Measurements from ENCODE around the gene COL6A2.

COL6A2 gene

DNA sequence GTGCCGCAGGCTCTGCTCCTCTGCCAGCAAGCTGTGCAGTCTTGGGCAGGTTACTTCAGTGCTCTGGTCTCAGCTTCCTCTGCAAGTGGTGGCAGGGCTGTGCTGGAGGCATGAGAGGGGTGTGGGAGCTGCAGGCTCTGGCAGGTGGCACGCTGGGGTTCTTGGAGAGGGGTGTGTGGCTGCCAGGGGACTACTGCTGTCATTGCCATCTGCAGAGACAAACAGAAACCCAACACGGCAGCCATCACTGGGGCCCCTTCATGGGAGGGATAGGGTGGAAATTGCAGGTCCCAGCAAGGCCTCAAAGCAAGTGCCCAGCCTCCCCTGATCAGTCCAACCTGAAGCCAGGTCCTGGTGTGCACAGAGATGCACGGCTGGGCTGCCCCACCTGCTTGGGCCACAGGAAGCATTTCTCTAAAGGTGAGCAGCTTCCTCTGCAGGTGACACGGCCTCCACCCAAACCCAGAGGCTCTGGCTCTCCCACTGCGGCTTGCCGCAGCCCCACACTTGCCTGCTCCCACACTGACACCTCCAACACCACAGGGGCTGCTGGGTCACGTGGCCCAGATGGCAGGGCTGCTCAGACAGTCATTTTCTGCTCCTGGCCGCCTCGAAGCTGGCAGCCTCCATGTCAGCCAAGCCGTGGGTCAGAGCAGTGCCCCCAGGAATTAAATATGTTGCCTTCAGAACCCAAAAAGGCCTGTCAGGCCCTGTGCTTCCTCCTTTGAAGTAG is 4.1 kb upstream of the COL6A2 start:
- H3K36me3 ChIP-seq (ENCODE audit: control insufficient read depth, insufficient read depth, low read length), result no peaks in the 10 kb centered on the region
- no peak overlapping the region for H3K9ac ChIP-seq
- no peaks in the 10 kb centered on the region for H3K27me3 ChIP-seq (ENCODE audit: control insufficient read depth, insufficient read depth, low read length)
- no peak overlapping the region for H3K4me2 ChIP-seq (ENCODE audit: low read length)
- H3K4me3 ChIP-seq (ENCODE audit: low read depth, low read length), result no peak overlapping the region
- H3K9me3 ChIP-seq (ENCODE audit: control insufficient read depth, low read length), result no peaks in the 10 kb centered on the region
- no peaks in the 10 kb centered on the region for H3K79me2 ChIP-seq
- no peaks in the 10 kb centered on the region for H3K4me1 ChIP-seq
- no peak overlapping the region for H3K27ac ChIP-seq
- no peak overlapping the region for H2AFZ ChIP-seq
- TF ChIP-seq, protein P1, sequence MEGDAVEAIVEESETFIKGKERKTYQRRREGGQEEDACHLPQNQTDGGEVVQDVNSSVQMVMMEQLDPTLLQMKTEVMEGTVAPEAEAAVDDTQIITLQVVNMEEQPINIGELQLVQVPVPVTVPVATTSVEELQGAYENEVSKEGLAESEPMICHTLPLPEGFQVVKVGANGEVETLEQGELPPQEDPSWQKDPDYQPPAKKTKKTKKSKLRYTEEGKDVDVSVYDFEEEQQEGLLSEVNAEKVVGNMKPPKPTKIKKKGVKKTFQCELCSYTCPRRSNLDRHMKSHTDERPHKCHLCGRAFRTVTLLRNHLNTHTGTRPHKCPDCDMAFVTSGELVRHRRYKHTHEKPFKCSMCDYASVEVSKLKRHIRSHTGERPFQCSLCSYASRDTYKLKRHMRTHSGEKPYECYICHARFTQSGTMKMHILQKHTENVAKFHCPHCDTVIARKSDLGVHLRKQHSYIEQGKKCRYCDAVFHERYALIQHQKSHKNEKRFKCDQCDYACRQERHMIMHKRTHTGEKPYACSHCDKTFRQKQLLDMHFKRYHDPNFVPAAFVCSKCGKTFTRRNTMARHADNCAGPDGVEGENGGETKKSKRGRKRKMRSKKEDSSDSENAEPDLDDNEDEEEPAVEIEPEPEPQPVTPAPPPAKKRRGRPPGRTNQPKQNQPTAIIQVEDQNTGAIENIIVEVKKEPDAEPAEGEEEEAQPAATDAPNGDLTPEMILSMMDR (IDR thresholded peaks at IDR 0.05), result no peak

GRCh38 chr21:46094401-46095082 is 3.4 kb upstream of the COL6A2 start:
- Histone ChIP-seq H2AFZ (no peak overlapping the region), H3K4me2 (ENCODE audit: low read length) (no peak overlapping the region), H3K27ac (no peak overlapping the region), H3K79me2 (no peaks in the 10 kb centered on the region), H3K4me3 (ENCODE audit: low read depth, low read length) (no peak overlapping the region), H3K36me3 (ENCODE audit: control insufficient read depth, insufficient read depth, low read length) (no peaks in the 10 kb centered on the region), H3K9me3 (ENCODE audit: control insufficient read depth, low read length) (no peaks in the 10 kb centered on the region), H3K27me3 (ENCODE audit: control insufficient read depth, insufficient read depth, low read length) (no peaks in the 10 kb centered on the region), H3K4me1 (no peaks in the 10 kb centered on the region), H3K9ac (no peak overlapping the region)
- TF ChIP-seq, protein P1 (IDR thresholded peaks at IDR 0.05), result no peak

DNA sequence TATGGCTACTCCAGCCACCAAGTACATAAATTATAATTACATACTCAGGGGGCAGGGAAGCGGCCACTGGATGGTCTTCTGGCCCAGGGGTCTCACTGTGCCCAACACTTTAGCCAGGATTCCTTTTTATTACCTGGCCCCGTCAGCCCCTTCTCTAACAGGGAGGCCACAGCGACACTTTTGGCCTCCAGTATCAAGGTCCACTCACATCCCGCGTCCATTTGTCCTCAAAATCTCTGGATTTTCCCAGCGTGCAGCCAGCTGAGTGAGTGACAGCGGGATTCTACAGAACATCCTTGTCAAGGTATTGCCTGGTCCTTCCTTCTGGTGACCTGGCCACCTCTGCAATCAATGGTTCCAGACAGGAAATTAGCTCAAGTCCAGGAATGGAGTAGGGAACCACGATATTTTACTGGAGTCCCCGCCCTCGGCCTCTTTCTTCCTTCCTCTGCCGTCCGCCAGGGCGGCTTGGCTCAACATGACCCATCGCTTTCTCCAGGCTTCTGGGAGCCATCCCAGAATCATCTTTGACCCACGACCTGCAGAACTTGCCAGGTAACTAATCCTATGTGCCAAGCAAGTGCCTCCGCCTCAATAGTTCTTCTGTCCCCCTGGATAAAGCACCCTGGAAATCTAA is 2.7 kb upstream of the COL6A2 start:
- H3K9me3 ChIP-seq (ENCODE audit: control insufficient read depth, low read length), result no peaks in the 10 kb centered on the region
- TF ChIP-seq, protein P1 (IDR thresholded peaks at IDR 0.05), result no peak
- H2AFZ ChIP-seq, result no peak overlapping the region
- no peak overlapping the region for H3K9ac ChIP-seq
- no peak overlapping the region for H3K27ac ChIP-seq
- H3K27me3 ChIP-seq (ENCODE audit: control insufficient read depth, insufficient read depth, low read length), result no peaks in the 10 kb centered on the region
- H3K36me3 ChIP-seq (ENCODE audit: control insufficient read depth, insufficient read depth, low read length), result no peaks in the 10 kb centered on the region
- no peaks in the 10 kb centered on the region for H3K4me1 ChIP-seq
- H3K4me3 ChIP-seq (ENCODE audit: low read depth, low read length), result no peak overlapping the region
- no peaks in the 10 kb centered on the region for H3K79me2 ChIP-seq
- no peak overlapping the region for H3K4me2 ChIP-seq (ENCODE audit: low read length)

DNA sequence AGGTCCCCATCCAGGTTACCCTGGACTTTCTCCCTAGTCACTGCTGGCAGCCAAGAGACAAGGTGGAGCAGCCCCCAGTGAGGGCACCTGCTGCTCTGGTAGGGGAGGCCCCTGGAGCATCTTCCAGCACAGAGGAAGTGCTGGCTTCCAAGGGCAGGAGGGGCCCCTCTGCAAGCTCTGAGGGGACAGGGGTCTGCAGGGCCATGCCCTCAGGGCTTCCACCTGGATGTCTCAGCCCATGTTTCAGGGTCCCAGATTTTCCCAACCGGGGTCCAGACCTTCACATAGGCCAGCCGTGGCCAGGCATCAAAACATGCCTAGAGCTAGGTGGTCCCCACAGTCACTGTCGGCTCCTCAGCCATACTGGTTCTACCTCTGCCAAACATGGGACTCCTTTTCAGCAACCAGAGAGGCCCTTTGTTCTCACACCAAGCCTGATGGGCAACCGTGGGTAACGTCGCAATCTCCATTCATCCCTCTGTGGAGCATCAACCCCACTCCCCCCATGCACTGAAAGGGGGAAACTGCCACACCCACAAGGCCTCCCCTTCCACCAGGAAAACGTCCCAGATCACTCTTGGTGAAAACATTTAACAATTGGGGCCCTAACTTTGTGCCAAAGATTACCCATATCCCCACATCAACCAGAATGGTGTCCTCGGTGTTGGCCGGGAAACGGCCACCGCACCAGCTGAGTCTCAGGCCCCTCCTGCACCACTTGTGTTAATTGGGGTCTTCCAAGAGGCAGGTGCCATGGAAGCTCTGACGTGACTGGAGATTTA is 1.9 kb upstream of the COL6A2 start:
- Histone ChIP-seq H3K79me2 (no peaks in the 10 kb centered on the region), H3K9ac (no peak overlapping the region), H3K4me2 (ENCODE audit: low read length) (no peak overlapping the region), H3K9me3 (ENCODE audit: control insufficient read depth, low read length) (no peaks in the 10 kb centered on the region), H3K4me3 (ENCODE audit: low read depth, low read length) (no peak overlapping the region), H2AFZ (no peak overlapping the region), H3K36me3 (ENCODE audit: control insufficient read depth, insufficient read depth, low read length) (no peaks in the 10 kb centered on the region), H3K4me1 (no peaks in the 10 kb centered on the region), H3K27me3 (ENCODE audit: control insufficient read depth, insufficient read depth, low read length) (no peaks in the 10 kb centered on the region), H3K27ac (no peak overlapping the region)
- TF ChIP-seq, protein P1 (IDR thresholded peaks at IDR 0.05), result no peak

Data from parathyroid adenoma (tissue), 2 donors.